IPS-20b (cell line): ENCODE measurements around the gene MRPL34.

Experiments used
- H3K27ac ChIP-seq: one replicate; pipeline ENCODE4 v1.5.1; 2013; ENCODE audit warnings: low read length
- H3K27me3 ChIP-seq: 2 replicates; pipeline ENCODE4 v1.6.1; 2013; ENCODE audit warnings: mild to moderate bottlenecking, low read length, inconsistent platforms; ENCODE audit not compliant: insufficient read depth
- H3K36me3 ChIP-seq: 2 replicates; pipeline ENCODE4 v1.6.1; 2013; ENCODE audit warnings: low read depth, mild to moderate bottlenecking, inconsistent platforms, low read length, moderate library complexity; ENCODE audit not compliant: insufficient read depth
- H3K4me1 ChIP-seq: 2 replicates; pipeline ENCODE4 v1.6.1; 2013; ENCODE audit warnings: mild to moderate bottlenecking, control low read depth, inconsistent platforms, low read length, moderate library complexity; ENCODE audit not compliant: insufficient read depth
- H3K4me3 ChIP-seq: 2 replicates; pipeline ENCODE4 v1.5.1; 2013; ENCODE audit warnings: mild to moderate bottlenecking, low read length, inconsistent platforms
- H3K9ac ChIP-seq: 2 replicates; pipeline ENCODE4 v1.6.1; 2013; ENCODE audit warnings: low read depth, mild to moderate bottlenecking, inconsistent platforms, low read length, moderate library complexity
- H3K9me3 ChIP-seq: 2 replicates; pipeline ENCODE4 v1.6.1; 2013; ENCODE audit warnings: mild to moderate bottlenecking, low read depth, low read length, inconsistent platforms; ENCODE audit not compliant: insufficient read depth

MRPL34 gene

GRCh38 chr19:17303167-17303939 lies 2.3 kb upstream of the MRPL34 start, which contains the start of gene ABHD8:
Gene ABHD8, minus strand, starts transcription at chr19:17303425. Its CDS starts 1,809 bp downstream, at chr19:17301616.
- Histone ChIP-seq H3K27ac (no peak within 1 kb of the TSS), H3K9me3 (peaks cover 2% of the 10 kb centered on the region), H3K9ac (peak within 1 kb of the TSS; percentile 66), H3K4me1 (peaks cover 13% of the 10 kb centered on the region; the same call in 1 of the 2 replicates), H3K4me3 (peak within 1 kb of the TSS; percentile 68; the same call in 1 of the 2 replicates), H3K27me3 (no peaks in the 10 kb centered on the region), H3K36me3 (peaks cover 5% of the 10 kb centered on the region)

- Histone ChIP-seq H3K4me3 (peak overlapping the region; percentile 43; the same call in 1 of the 2 replicates), H3K9me3 (no peaks in the 10 kb centered on the region), H3K27ac (no peak overlapping the region), H3K36me3 (0 out of 2 replicates have a peak, but pooled peaks cover under 1% of the 10 kb centered on the region), H3K27me3 (no peaks in the 10 kb centered on the region), H3K9ac (no peak overlapping the region), H3K4me1 (peaks cover 13% of the 10 kb centered on the region; the same call in 1 of the 2 replicates)
Observed at GRCh38 chr19:17303940-17304267, 1.8 kb upstream of the MRPL34 start.

GRCh38 chr19:17304386-17305215 lies 1.1 kb upstream of the MRPL34 start:
- no peak overlapping the region for H3K9ac ChIP-seq
- no peak overlapping the region for H3K27ac ChIP-seq
- H3K27me3 ChIP-seq, result no peaks in the 10 kb centered on the region
- H3K4me1 ChIP-seq, result peaks cover 13% of the 10 kb centered on the region; the same call in 1 of the 2 replicates
- H3K4me3 ChIP-seq, result peak overlapping the region; percentile 45; the same call in 1 of the 2 replicates
- H3K9me3 ChIP-seq, result no peaks in the 10 kb centered on the region
- no peaks in the 10 kb centered on the region for H3K36me3 ChIP-seq

- Histone ChIP-seq H3K9ac (no peak overlapping the region), H3K9me3 (no peaks in the 10 kb centered on the region), H3K4me3 (peak overlapping the region; percentile 45; the same call in 1 of the 2 replicates), H3K36me3 (no peaks in the 10 kb centered on the region), H3K27me3 (no peaks in the 10 kb centered on the region), H3K27ac (no peak overlapping the region), H3K4me1 (peaks cover 13% of the 10 kb centered on the region; the same call in 1 of the 2 replicates)
Observed at GRCh38 chr19:17305216-17305516, 506 bp upstream of the MRPL34 start.

GRCh38 chr19:17306285-17306714 lies 628 bp downstream of the MRPL34 start:
- Histone ChIP-seq H3K9ac (peak overlapping the region; percentile 97), H3K27me3 (no peaks in the 10 kb centered on the region), H3K4me3 (peak overlapping the region; percentile 98), H3K9me3 (no peaks in the 10 kb centered on the region), H3K4me1 (peaks cover 15% of the 10 kb centered on the region; the same call in 1 of the 2 replicates), H3K27ac (peak overlapping the region; percentile 79), H3K36me3 (no peaks in the 10 kb centered on the region)

GRCh38 chr19:17307876-17308377 lies 2.3 kb downstream of the MRPL34 start:
- Histone ChIP-seq H3K4me1 (peaks cover 15% of the 10 kb centered on the region; the same call in 1 of the 2 replicates), H3K36me3 (peaks cover 7% of the 10 kb centered on the region; the same call in 1 of the 2 replicates), H3K27ac (no peak overlapping the region), H3K9ac (no peak overlapping the region), H3K9me3 (no peaks in the 10 kb centered on the region), H3K27me3 (no peaks in the 10 kb centered on the region), H3K4me3 (no peak overlapping the region)

- peaks cover 16% of the 10 kb centered on the region for H3K36me3 ChIP-seq
- H3K9me3 ChIP-seq, result no peaks in the 10 kb centered on the region
- H3K27me3 ChIP-seq, result no peaks in the 10 kb centered on the region
- H3K9ac ChIP-seq, result peak within 1 kb of the TSS; percentile 75; the same call in 1 of the 2 replicates
- H3K4me3 ChIP-seq, result peak within 1 kb of the TSS; percentile 77
- H3K4me1 ChIP-seq, result peaks cover 7% of the 10 kb centered on the region; the same call in 1 of the 2 replicates
- H3K27ac ChIP-seq, result no peak within 1 kb of the TSS
Observed at GRCh38 chr19:17309198-17309964, 3.7 kb downstream of the MRPL34 start, which contains the start of gene DDA1. Gene DDA1, plus strand, starts transcription at chr19:17309563. Its CDS starts 92 bp downstream, at chr19:17309655.

GRCh38 chr19:17309965-17310461 lies 4.3 kb downstream of the MRPL34 start:
- peak overlapping the region; percentile 75; the same call in 1 of the 2 replicates for H3K9ac ChIP-seq
- H3K27ac ChIP-seq, result no peak overlapping the region
- no peaks in the 10 kb centered on the region for H3K27me3 ChIP-seq
- H3K4me3 ChIP-seq, result peak overlapping the region; percentile 77
- H3K9me3 ChIP-seq, result no peaks in the 10 kb centered on the region
- H3K36me3 ChIP-seq, result peaks cover 23% of the 10 kb centered on the region
- H3K4me1 ChIP-seq, result peaks cover 7% of the 10 kb centered on the region; the same call in 1 of the 2 replicates

GRCh38 chr19:17311455-17312188 lies 6.0 kb downstream of the MRPL34 start:
- peaks cover 4% of the 10 kb centered on the region; the same call in 1 of the 2 replicates for H3K4me1 ChIP-seq
- no peak overlapping the region for H3K4me3 ChIP-seq
- no peak overlapping the region for H3K9ac ChIP-seq
- H3K9me3 ChIP-seq, result no peaks in the 10 kb centered on the region
- peaks cover 34% of the 10 kb centered on the region for H3K36me3 ChIP-seq
- H3K27me3 ChIP-seq, result no peaks in the 10 kb centered on the region
- no peak overlapping the region for H3K27ac ChIP-seq
